ENCODE measurements around the gene YPEL4. TPM values are rescaled to one million over a fixed set of nuclear protein-coding genes. Genes with fewer than 3 reads are reported as not detected.

YPEL4 gene
- total RNA-seq, 3 donors from 2014 or later (not counting 1 experiment from before 2014, with no cell fraction given) = 1.2 to 1.3 (median 1.2) TPM

- peak overlapping the region; percentile 97 for H3K4me3 Mint-ChIP-seq
- Histone ChIP-seq H3K9me3 (ENCODE audit: control insufficient read depth, insufficient read depth, low read length) (no peaks in the 10 kb centered on the region), H3K4me3 (ENCODE audit: low read length) (peak overlapping the region; percentile 97), H3K27me3 (ENCODE audit: control insufficient read depth, insufficient read depth, low read length) (no peaks in the 10 kb centered on the region), H3K36me3 (ENCODE audit: control insufficient read depth, insufficient read depth, low read length) (peaks cover 7% of the 10 kb centered on the region), H3K27ac (ENCODE audit: low read length) (peak overlapping the region; percentile 95), H3K4me1 (ENCODE audit: control insufficient read depth, insufficient read depth, low read length) (peaks cover 19% of the 10 kb centered on the region)
- H3K27ac Mint-ChIP-seq = peak overlapping the region; percentile 97 to 98
- no peak for TF ChIP-seq CTCF (IDR thresholded peaks at IDR 0.05)
- intact Hi-C loops (cut with micrococcal nuclease) = loop anchor here (1.0 to 5.0 kb wide), 9 partner anchors 10 to 912 kb away; partner anchors contain the start of genes CLP1, MED19, P2RX3 and SELENOH
- peak; percentile 85 to 98 for DNase-seq
- ATAC-seq = peak; percentile 72 to 84 (median 75)
- 0% methylated on average over 29 of the region's 29 CpGs for WGBS (ENCODE audit: insufficient coverage)
- H3K4me1 Mint-ChIP-seq = peaks cover 42 to 52% of the 10 kb centered on the region in 2 donors
- no peaks in the 10 kb centered on the region for H3K27me3 Mint-ChIP-seq (ENCODE audit: low read depth in 2 of 2)
- no peaks in the 10 kb centered on the region for H3K9me3 Mint-ChIP-seq
- peaks cover 13% of the 10 kb centered on the region for H3K36me3 Mint-ChIP-seq
Observed at GRCh38 chr11:57667117-57667735, 17.5 kb upstream of the YPEL4 start.

DNA sequence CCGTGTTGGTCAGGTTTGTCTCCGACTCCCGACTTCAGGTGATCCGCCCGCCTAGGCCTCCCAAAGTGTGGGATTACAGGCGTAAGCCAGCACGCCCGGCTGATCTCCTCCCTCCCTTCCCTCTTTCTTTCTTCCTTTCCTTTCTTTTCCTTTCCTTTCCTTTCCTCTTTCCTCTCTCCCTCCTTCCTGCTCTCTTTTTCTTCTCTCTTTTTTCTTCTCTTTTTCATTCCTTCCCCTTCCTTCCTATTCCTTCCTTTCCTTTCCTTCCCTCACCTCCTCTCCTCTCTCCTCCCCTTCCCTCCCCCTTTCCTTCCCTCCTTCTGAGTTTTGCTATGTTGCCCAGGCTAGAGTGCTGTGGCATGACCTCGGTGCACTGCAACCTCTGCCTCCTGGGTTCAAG lies 14.3 kb upstream of the YPEL4 start:
- Histone ChIP-seq H3K27me3 (ENCODE audit: control insufficient read depth, insufficient read depth, low read length) (no peaks in the 10 kb centered on the region), H3K36me3 (ENCODE audit: control insufficient read depth, insufficient read depth, low read length) (peaks cover 27% of the 10 kb centered on the region), H3K27ac (ENCODE audit: low read length) (no peak overlapping the region), H3K4me3 (ENCODE audit: low read length) (no peak overlapping the region), H3K9me3 (ENCODE audit: control insufficient read depth, insufficient read depth, low read length) (no peaks in the 10 kb centered on the region), H3K4me1 (ENCODE audit: control insufficient read depth, insufficient read depth, low read length) (peaks cover 13% of the 10 kb centered on the region)
- peaks cover 17 to 31% of the 10 kb centered on the region in 2 donors for H3K4me1 Mint-ChIP-seq
- peaks cover 7% of the 10 kb centered on the region for H3K36me3 Mint-ChIP-seq
- ATAC-seq (no peak), DNase-seq (no peak)
- 87% methylated on average over 9 of the region's 9 CpGs for WGBS (ENCODE audit: insufficient coverage)
- no peaks in the 10 kb centered on the region for H3K27me3 Mint-ChIP-seq (ENCODE audit: low read depth in 2 of 2)
- no peak for TF ChIP-seq CTCF (IDR thresholded peaks at IDR 0.05)
- intact Hi-C loops (cut with micrococcal nuclease) = no loop called here
- H3K4me3 Mint-ChIP-seq = no peak overlapping the region
- H3K9me3 Mint-ChIP-seq = no peaks in the 10 kb centered on the region
- H3K27ac Mint-ChIP-seq = peak overlapping the region in 1 of 2 donors; percentile 15

DNA sequence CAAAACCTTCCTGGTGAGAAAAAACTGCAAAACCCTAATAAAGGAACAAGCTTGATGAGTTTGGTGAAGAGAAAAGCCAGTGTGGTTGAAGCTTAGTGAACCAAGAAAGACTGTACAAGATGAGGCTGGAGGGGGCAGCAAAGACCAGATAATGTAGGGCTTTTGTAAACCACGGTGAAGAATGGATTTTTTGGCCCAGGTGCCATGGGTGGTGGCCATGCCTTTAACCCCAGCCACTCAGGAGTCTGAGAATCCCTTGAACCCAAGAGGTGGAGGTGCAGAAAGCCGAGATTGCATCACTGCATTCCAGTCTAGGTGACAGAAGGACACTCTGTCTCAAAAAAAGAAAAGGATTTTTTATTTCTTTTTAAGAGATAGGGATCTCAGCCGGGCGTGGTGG lies 13.2 kb upstream of the YPEL4 start:
- H3K27ac ChIP-seq (ENCODE audit: low read length) = no peak overlapping the region
- Mint-ChIP-seq H3K4me1 (peaks cover 16 to 31% of the 10 kb centered on the region in 2 donors), H3K9me3 (no peaks in the 10 kb centered on the region), H3K27me3 (ENCODE audit: low read depth in 2 of 2) (no peaks in the 10 kb centered on the region), H3K27ac (peak overlapping the region in 1 of 2 donors; percentile 22), H3K4me3 (no peak overlapping the region), H3K36me3 (peaks cover 7% of the 10 kb centered on the region)
- H3K36me3 ChIP-seq (ENCODE audit: control insufficient read depth, insufficient read depth, low read length) = peaks cover 27% of the 10 kb centered on the region
- TF ChIP-seq CTCF (IDR thresholded peaks at IDR 0.05) = no peak
- intact Hi-C loops (cut with micrococcal nuclease) = no loop called here
- H3K27me3 ChIP-seq (ENCODE audit: control insufficient read depth, insufficient read depth, low read length) = no peaks in the 10 kb centered on the region
- DNase-seq (peak in 1 of 2 donors; percentile 32), ATAC-seq (no peak)
- no peak overlapping the region for H3K4me3 ChIP-seq (ENCODE audit: low read length)
- peaks cover 16% of the 10 kb centered on the region for H3K4me1 ChIP-seq (ENCODE audit: control insufficient read depth, insufficient read depth, low read length)
- H3K9me3 ChIP-seq (ENCODE audit: control insufficient read depth, insufficient read depth, low read length) = no peaks in the 10 kb centered on the region
- WGBS (ENCODE audit: insufficient coverage) = 77% methylated on average over 4 of the region's 4 CpGs

Data from natural killer cell (primary cell).